Measurements from ENCODE around the gene TRPM7.

Gene TRPM7

GRCh38 chr15:50562735-50563640 is 123.6 kb downstream of the TRPM7 start:
- DNase-seq (ENCODE audit: low read depth in 2 of 2), result no peak

- no peak for DNase-seq (ENCODE audit: low read depth in 2 of 2)
Observed at GRCh38 chr15:50558012-50558411, 128.6 kb downstream of the TRPM7 start.

GRCh38 chr15:50556642-50557371 is 129.8 kb downstream of the TRPM7 start:
- DNase-seq (ENCODE audit: low read depth in 2 of 2), result no peak

- no peak for DNase-seq (ENCODE audit: low read depth in 2 of 2)
Observed at GRCh38 chr15:50552238-50552637, 134.4 kb downstream of the TRPM7 start.

GRCh38 chr15:50549326-50549725 is 137.3 kb downstream of the TRPM7 start:
- DNase-seq (ENCODE audit: low read depth in 2 of 2), result no peak

GRCh38 chr15:50546566-50546965 is 140.0 kb downstream of the TRPM7 start, which contains the start of gene USP50:
Gene USP50, minus strand, starts transcription at chr15:50546666. Its CDS starts 141 bp downstream, at chr15:50546525.
- DNase-seq (ENCODE audit: low read depth in 2 of 2), result no peak

- no peak for DNase-seq (ENCODE audit: low read depth in 2 of 2)
Observed at GRCh38 chr15:50544368-50544767, 142.2 kb downstream of the TRPM7 start.

- no peak for DNase-seq (ENCODE audit: low read depth in 2 of 2)
Observed at GRCh38 chr15:50543556-50543955, 143.0 kb downstream of the TRPM7 start.

GRCh38 chr15:50542887-50543210 is 143.7 kb downstream of the TRPM7 start:
- DNase-seq (ENCODE audit: low read depth in 2 of 2), result no peak

- no peak for DNase-seq (ENCODE audit: low read depth in 2 of 2)
Observed at GRCh38 chr15:50531766-50532165, 154.8 kb downstream of the TRPM7 start.

- DNase-seq (ENCODE audit: low read depth in 2 of 2), result no peak
Observed at GRCh38 chr15:50531163-50531562, 155.4 kb downstream of the TRPM7 start.

GRCh38 chr15:50523851-50524251 is 162.7 kb downstream of the TRPM7 start:
- no peak for DNase-seq (ENCODE audit: low read depth in 2 of 2)

- no peak for DNase-seq (ENCODE audit: low read depth in 2 of 2)
Observed at GRCh38 chr15:50519740-50520425, 166.7 kb downstream of the TRPM7 start.

GRCh38 chr15:50513001-50513400 is 173.6 kb downstream of the TRPM7 start:
- no peak for DNase-seq (ENCODE audit: low read depth in 2 of 2)
